GM23248 (cell line): Measurements from ENCODE around the gene CD101.

Experiments
- EZH2 ChIP-seq: fragments of 200-600 bp; sonication (generic); IDR thresholded peaks from 2 replicates; pipeline ENCODE4 v1.6.1; 2018; ENCODE audit warnings: antibody characterized with exemption, mild to moderate bottlenecking; ENCODE audit not compliant: insufficient read depth, poor library complexity, severe bottlenecking
- EZH2phosphoT487 ChIP-seq: fragments of 200-600 bp; sonication (generic); IDR thresholded peaks from 2 replicates; pipeline ENCODE4 v1.6.1; 2018; ENCODE audit warnings: antibody characterized with exemption, moderate library complexity, mild to moderate bottlenecking, low read depth; ENCODE audit not compliant: insufficient read depth

DNA sequence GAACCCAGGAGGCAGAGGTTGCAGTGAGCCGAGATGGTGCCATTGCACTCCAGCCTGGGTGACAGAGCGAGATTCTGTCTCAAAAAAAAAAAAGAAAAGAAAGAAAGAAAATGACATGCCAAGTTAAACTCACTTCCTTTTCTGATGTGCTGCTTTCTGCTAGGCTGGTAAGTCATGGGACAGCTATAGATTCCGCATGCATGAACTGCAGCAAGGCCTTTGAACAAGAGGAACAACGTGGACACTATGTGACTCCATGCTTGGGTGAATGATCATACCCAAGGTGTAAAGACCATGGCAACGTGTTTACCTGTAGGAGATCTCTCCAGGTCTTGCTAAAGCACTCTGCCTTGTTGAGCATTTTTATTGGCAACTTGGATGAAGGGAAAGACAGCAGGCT lies 48.3 kb downstream of the CD101 start:
- TF ChIP-seq EZH2 (no peak), EZH2phosphoT487 (no peak)
